PC-9 (cell line): ENCODE data around the gene SCOC.

Experiments used
- EZH2 ChIP-seq: fragments of 200-600 bp; sonication (generic); IDR thresholded peaks from 2 replicates; pipeline ENCODE4 v1.8.0; 2017; ENCODE audit warnings: antibody characterized with exemption, low read depth
- TF ChIP-seq, protein P1 (sequence below): fragments of 200-600 bp; sonication (generic); conservative IDR thresholded peaks from 2 replicates; pipeline ENCODE4 v1.6.1; 2017; ENCODE audit warnings: mixed run types, antibody characterized with exemption, mild to moderate bottlenecking, moderate library complexity

DNA sequence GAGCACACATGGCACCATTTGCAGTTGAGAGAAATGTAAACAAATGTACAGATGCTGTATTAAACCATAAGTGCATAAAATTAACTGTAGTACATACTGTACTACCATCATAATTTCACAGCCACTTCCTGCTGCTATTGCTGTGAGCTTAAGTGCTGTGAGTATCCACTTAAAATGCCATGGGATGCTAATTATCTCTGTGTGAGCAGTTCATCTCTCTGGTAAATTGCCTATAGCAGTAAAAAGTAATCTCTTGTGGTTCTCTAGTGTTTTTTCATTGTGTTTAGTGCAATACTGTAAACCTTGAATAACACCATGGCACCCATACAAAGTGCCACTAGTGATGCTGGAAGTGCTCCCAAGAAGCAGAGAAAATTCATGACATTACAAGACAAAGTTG is 9.9 kb upstream of the SCOC start:
- TF ChIP-seq, protein P1, sequence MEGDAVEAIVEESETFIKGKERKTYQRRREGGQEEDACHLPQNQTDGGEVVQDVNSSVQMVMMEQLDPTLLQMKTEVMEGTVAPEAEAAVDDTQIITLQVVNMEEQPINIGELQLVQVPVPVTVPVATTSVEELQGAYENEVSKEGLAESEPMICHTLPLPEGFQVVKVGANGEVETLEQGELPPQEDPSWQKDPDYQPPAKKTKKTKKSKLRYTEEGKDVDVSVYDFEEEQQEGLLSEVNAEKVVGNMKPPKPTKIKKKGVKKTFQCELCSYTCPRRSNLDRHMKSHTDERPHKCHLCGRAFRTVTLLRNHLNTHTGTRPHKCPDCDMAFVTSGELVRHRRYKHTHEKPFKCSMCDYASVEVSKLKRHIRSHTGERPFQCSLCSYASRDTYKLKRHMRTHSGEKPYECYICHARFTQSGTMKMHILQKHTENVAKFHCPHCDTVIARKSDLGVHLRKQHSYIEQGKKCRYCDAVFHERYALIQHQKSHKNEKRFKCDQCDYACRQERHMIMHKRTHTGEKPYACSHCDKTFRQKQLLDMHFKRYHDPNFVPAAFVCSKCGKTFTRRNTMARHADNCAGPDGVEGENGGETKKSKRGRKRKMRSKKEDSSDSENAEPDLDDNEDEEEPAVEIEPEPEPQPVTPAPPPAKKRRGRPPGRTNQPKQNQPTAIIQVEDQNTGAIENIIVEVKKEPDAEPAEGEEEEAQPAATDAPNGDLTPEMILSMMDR, result no peak
- TF ChIP-seq EZH2, result no peak
